ENCODE data around the gene TMA16. TPM values are rescaled to one million over a fixed set of nuclear protein-coding genes. Genes with fewer than 3 reads are reported as not detected.
"Not testable (repeated sequence)": the region's sequence is repeated elsewhere in the genome, so short reads cannot be mapped to it uniquely, and the experiment has no call there.

The TMA16 gene
- total RNA-seq, 1 donor from 2014 or later = 37.0 TPM

GRCh38 chr4:163534056-163534455, 39.6 kb downstream of the TMA16 start:
- Mint-ChIP-seq H3K9me3 (no peaks in the 10 kb centered on the region), H3K4me1 (no peaks in the 10 kb centered on the region), H3K36me3 (peaks cover 27% of the 10 kb centered on the region), H3K27me3 (ENCODE audit: low read depth) (no peaks in the 10 kb centered on the region), H3K4me3 (no peak overlapping the region), H3K27ac (no peak overlapping the region)
- TF ChIP-seq CTCF (IDR thresholded peaks at IDR 0.05; ENCODE audit: unreplicated experiment) = no peak
- DNase-seq (ENCODE audit: low spot score in 2 of 2, unreplicated experiment in 2 of 2) = no peak

GRCh38 chr4:163535657-163536056, 41.2 kb downstream of the TMA16 start:
- Mint-ChIP-seq H3K27ac (no peak overlapping the region), H3K9me3 (no peaks in the 10 kb centered on the region), H3K36me3 (peaks cover 20% of the 10 kb centered on the region), H3K4me1 (no peaks in the 10 kb centered on the region), H3K4me3 (no peak overlapping the region), H3K27me3 (ENCODE audit: low read depth) (no peaks in the 10 kb centered on the region)
- DNase-seq (ENCODE audit: low spot score in 2 of 2, unreplicated experiment in 2 of 2) = no peak
- TF ChIP-seq CTCF (IDR thresholded peaks at IDR 0.05; ENCODE audit: unreplicated experiment) = no peak

GRCh38 chr4:163536091-163536490, 41.6 kb downstream of the TMA16 start:
- no peak overlapping the region for H3K27ac Mint-ChIP-seq
- TF ChIP-seq CTCF (IDR thresholded peaks at IDR 0.05; ENCODE audit: unreplicated experiment) = no peak
- no peak for DNase-seq (ENCODE audit: low spot score in 2 of 2, unreplicated experiment in 2 of 2)

GRCh38 chr4:163537114-163537513, 42.6 kb downstream of the TMA16 start:
- TF ChIP-seq CTCF (IDR thresholded peaks at IDR 0.05; ENCODE audit: unreplicated experiment) = no peak
- H3K27me3 Mint-ChIP-seq (ENCODE audit: low read depth) = no peaks in the 10 kb centered on the region
- H3K27ac Mint-ChIP-seq = no peak overlapping the region
- no peak for DNase-seq (ENCODE audit: low spot score in 2 of 2, unreplicated experiment in 2 of 2)
- no peaks in the 10 kb centered on the region for H3K4me1 Mint-ChIP-seq
- no peak overlapping the region for H3K4me3 Mint-ChIP-seq
- peaks cover 9% of the 10 kb centered on the region for H3K36me3 Mint-ChIP-seq
- no peaks in the 10 kb centered on the region for H3K9me3 Mint-ChIP-seq

More at GRCh38 chr4:163536091-163536490, 41.6 kb downstream of the TMA16 start:
- H3K4me1 Mint-ChIP-seq = no peaks in the 10 kb centered on the region
- no peaks in the 10 kb centered on the region for H3K27me3 Mint-ChIP-seq (ENCODE audit: low read depth)
- H3K9me3 Mint-ChIP-seq = no peaks in the 10 kb centered on the region
- no peak overlapping the region for H3K4me3 Mint-ChIP-seq
- H3K36me3 Mint-ChIP-seq = peaks cover 16% of the 10 kb centered on the region

- H3K36me3 Mint-ChIP-seq; H3K27me3 Mint-ChIP-seq (ENCODE audit: low read depth); H3K9me3 Mint-ChIP-seq; H3K27ac Mint-ChIP-seq; DNase-seq (ENCODE audit: low spot score in 2 of 2, unreplicated experiment in 2 of 2); H3K4me1 Mint-ChIP-seq; H3K4me3 Mint-ChIP-seq: not testable (repeated sequence)
Measured at GRCh38 chr4:163538820-163539219, 44.3 kb downstream of the TMA16 start.

- no peaks in the 10 kb centered on the region for H3K4me1 Mint-ChIP-seq
- no peak overlapping the region for H3K27ac Mint-ChIP-seq
Measured at GRCh38 chr4:163540448-163540847, 46.0 kb downstream of the TMA16 start.

More at GRCh38 chr4:163540448-163540847, 46.0 kb downstream of the TMA16 start:
- H3K27me3 Mint-ChIP-seq (ENCODE audit: low read depth) = no peaks in the 10 kb centered on the region
- no peaks in the 10 kb centered on the region for H3K9me3 Mint-ChIP-seq
- no peak for DNase-seq (ENCODE audit: low spot score in 2 of 2, unreplicated experiment in 2 of 2)
- no peaks in the 10 kb centered on the region for H3K36me3 Mint-ChIP-seq
- no peak overlapping the region for H3K4me3 Mint-ChIP-seq
- no peak for TF ChIP-seq CTCF (IDR thresholded peaks at IDR 0.05; ENCODE audit: unreplicated experiment)
